ENCODE results near the gene CLRN2. TPM values are rescaled to one million over a fixed set of nuclear protein-coding genes. Genes with fewer than 3 reads are reported as not detected.

CLRN2 gene
- total RNA-seq, 2 experiments from 2014 or later = not detected

DNA sequence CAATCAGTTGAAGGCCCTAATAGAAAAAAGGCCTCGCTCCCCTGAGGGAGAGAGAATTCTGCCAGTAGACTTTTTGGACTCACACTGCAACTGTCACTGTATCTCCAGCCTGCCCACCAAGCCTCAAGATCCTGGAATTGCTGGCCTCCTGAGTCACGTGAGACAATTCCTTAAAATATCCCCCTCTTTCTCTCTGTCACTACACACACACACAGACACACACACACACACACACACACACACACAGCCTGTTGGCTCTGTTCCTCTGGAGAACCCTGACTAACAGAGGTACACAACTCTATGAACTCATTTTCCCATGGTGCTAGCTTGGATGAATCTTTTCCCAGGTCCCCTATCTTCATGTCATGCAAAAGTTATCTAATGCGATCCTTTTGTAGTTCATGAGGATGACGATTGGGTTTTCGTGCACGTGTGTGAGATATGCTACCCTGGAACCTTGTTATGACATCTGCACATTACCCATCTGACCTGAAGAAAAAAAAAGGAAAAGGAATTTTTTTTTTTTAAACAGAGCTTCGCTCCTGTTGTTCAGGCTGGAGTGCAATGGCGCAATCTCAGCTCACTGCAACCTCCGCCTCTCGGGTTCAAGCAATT lies 13.7 kb downstream of the CLRN2 start:
- Histone ChIP-seq H3K79me2 (ENCODE audit: insufficient read depth, low read depth, low read length) (no peaks in the 10 kb centered on the region), H3K9me2 (ENCODE audit: insufficient read depth, low read length) (no peaks in the 10 kb centered on the region), H3K27ac (ENCODE audit: low read depth, low read length, poor library complexity, severe bottlenecking) (no peak overlapping the region), H2AFZ (ENCODE audit: low read length) (no peak overlapping the region), H3K4me1 (ENCODE audit: insufficient read depth, low read length, poor library complexity, severe bottlenecking) (no peaks in the 10 kb centered on the region), H3K36me3 (ENCODE audit: insufficient read depth, low read length) (no peaks in the 10 kb centered on the region), H3K4me3 (ENCODE audit: low read depth, low read length, poor library complexity, severe bottlenecking) (no peak overlapping the region), H3K9me3 (ENCODE audit: low read length) (no peaks in the 10 kb centered on the region), H3K4me2 (ENCODE audit: low read length) (no peak overlapping the region), H4K20me1 (ENCODE audit: insufficient read depth, low read length) (no peaks in the 10 kb centered on the region)
- POLR2A ChIA-PET = interaction anchor here (0.7 kb wide), 1 partner anchor 554 kb away, joined by 3 read pairs; no protein-coding TSS in a partner anchor
- no peak for TF ChIP-seq EZH2phosphoT487 (IDR thresholded peaks at IDR 0.05; ENCODE audit: borderline replicate concordance, low read depth, low read length)
- TF ChIP-seq, protein P1, sequence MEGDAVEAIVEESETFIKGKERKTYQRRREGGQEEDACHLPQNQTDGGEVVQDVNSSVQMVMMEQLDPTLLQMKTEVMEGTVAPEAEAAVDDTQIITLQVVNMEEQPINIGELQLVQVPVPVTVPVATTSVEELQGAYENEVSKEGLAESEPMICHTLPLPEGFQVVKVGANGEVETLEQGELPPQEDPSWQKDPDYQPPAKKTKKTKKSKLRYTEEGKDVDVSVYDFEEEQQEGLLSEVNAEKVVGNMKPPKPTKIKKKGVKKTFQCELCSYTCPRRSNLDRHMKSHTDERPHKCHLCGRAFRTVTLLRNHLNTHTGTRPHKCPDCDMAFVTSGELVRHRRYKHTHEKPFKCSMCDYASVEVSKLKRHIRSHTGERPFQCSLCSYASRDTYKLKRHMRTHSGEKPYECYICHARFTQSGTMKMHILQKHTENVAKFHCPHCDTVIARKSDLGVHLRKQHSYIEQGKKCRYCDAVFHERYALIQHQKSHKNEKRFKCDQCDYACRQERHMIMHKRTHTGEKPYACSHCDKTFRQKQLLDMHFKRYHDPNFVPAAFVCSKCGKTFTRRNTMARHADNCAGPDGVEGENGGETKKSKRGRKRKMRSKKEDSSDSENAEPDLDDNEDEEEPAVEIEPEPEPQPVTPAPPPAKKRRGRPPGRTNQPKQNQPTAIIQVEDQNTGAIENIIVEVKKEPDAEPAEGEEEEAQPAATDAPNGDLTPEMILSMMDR (conservative IDR thresholded peaks at IDR 0.05; ENCODE audit: low read length) = no peak
- BruUV-seq (replicated peaks) = no TSS peak
- DNase-seq (ENCODE audit: low spot score) = no peak
- intact Hi-C loops (cut with micrococcal nuclease; ENCODE audit: unreplicated experiment) = no loop called here
- CTCF ChIA-PET (ENCODE audit: unreplicated experiment) = no interaction called here

- Histone ChIP-seq H3K36me3 (ENCODE audit: insufficient read depth, low read length) (no peaks in the 10 kb centered on the region), H3K4me1 (ENCODE audit: insufficient read depth, low read length, poor library complexity, severe bottlenecking) (no peaks in the 10 kb centered on the region), H3K79me2 (ENCODE audit: insufficient read depth, low read depth, low read length) (no peaks in the 10 kb centered on the region), H3K4me2 (ENCODE audit: low read length) (no peak overlapping the region), H3K9me2 (ENCODE audit: insufficient read depth, low read length) (no peaks in the 10 kb centered on the region), H2AFZ (ENCODE audit: low read length) (no peak overlapping the region), H4K20me1 (ENCODE audit: insufficient read depth, low read length) (no peaks in the 10 kb centered on the region), H3K9me3 (ENCODE audit: low read length) (0 out of 2 replicates have a peak, but pooled peaks cover 6% of the 10 kb centered on the region), H3K27ac (ENCODE audit: low read depth, low read length, poor library complexity, severe bottlenecking) (no peak overlapping the region), H3K4me3 (ENCODE audit: low read depth, low read length, poor library complexity, severe bottlenecking) (no peak overlapping the region)
- CTCF ChIA-PET (ENCODE audit: unreplicated experiment) = no interaction called here
- DNase-seq (ENCODE audit: low spot score) = no peak
- intact Hi-C loops (cut with micrococcal nuclease; ENCODE audit: unreplicated experiment) = no loop called here
- TF ChIP-seq, protein P1 (conservative IDR thresholded peaks at IDR 0.05; ENCODE audit: low read length) = no peak
- no peak for TF ChIP-seq EZH2phosphoT487 (IDR thresholded peaks at IDR 0.05; ENCODE audit: borderline replicate concordance, low read depth, low read length)
- no TSS peak for BruUV-seq (replicated peaks)
- POLR2A ChIA-PET = no interaction called here
Measured at GRCh38 chr4:17531538-17532285, 16.7 kb downstream of the CLRN2 start.

GRCh38 chr4:17534705-17535104 lies 19.7 kb downstream of the CLRN2 start:
- intact Hi-C loops (cut with micrococcal nuclease; ENCODE audit: unreplicated experiment) = no loop called here
- H2AFZ ChIP-seq (ENCODE audit: low read length) = no peak overlapping the region
- CTCF ChIA-PET (ENCODE audit: unreplicated experiment) = no interaction called here

More at GRCh38 chr4:17534705-17535104, 19.7 kb downstream of the CLRN2 start:
- no peaks in the 10 kb centered on the region for H3K36me3 ChIP-seq (ENCODE audit: insufficient read depth, low read length)
- H3K9me3 ChIP-seq (ENCODE audit: low read length) = 0 out of 2 replicates have a peak, but pooled peaks cover 6% of the 10 kb centered on the region
- H4K20me1 ChIP-seq (ENCODE audit: insufficient read depth, low read length) = no peaks in the 10 kb centered on the region
- TF ChIP-seq EZH2phosphoT487 (IDR thresholded peaks at IDR 0.05; ENCODE audit: borderline replicate concordance, low read depth, low read length) = no peak
- TF ChIP-seq, protein P1 (conservative IDR thresholded peaks at IDR 0.05; ENCODE audit: low read length) = no peak
- H3K27ac ChIP-seq (ENCODE audit: low read depth, low read length, poor library complexity, severe bottlenecking) = no peak overlapping the region
- no peak overlapping the region for H3K4me2 ChIP-seq (ENCODE audit: low read length)
- no peak for DNase-seq (ENCODE audit: low spot score)
- POLR2A ChIA-PET = interaction anchor here (0.7 to 1.5 kb wide), 2 partner anchors 14 to 982 kb away, joined by 3 to 5 read pairs; no protein-coding TSS in a partner anchor
- no peaks in the 10 kb centered on the region for H3K9me2 ChIP-seq (ENCODE audit: insufficient read depth, low read length)
- no peak overlapping the region for H3K4me3 ChIP-seq (ENCODE audit: low read depth, low read length, poor library complexity, severe bottlenecking)
- no TSS peak for BruUV-seq (replicated peaks)
- H3K79me2 ChIP-seq (ENCODE audit: insufficient read depth, low read depth, low read length) = no peaks in the 10 kb centered on the region
- no peaks in the 10 kb centered on the region for H3K4me1 ChIP-seq (ENCODE audit: insufficient read depth, low read length, poor library complexity, severe bottlenecking)
